Heart right ventricle (tissue), 16 donors: ENCODE data around the gene ADCY4. TPM values are rescaled to one million over a fixed set of nuclear protein-coding genes. Genes with fewer than 3 reads are reported as not detected.

Experiments
- ATAC-seq, 8 donors: fragments of 200-7000 bp; cut with Tn5 transposase; one replicate each; pipeline ENCODE4 v1.9.1; 2020; ENCODE audit warnings: mild to moderate bottlenecking in 8 of 8, moderate library complexity in 8 of 8, moderate number of reproducible peaks in 1 of 8
- DNase-seq, 2 donors: peaks; one replicate each; pipeline ENCODE4 v3.0.0-alpha.2; 2020
- H3K27ac ChIP-seq, 10 donors: fragments of 200-600 bp; sonication (generic) in 2 of 10; one replicate each; pipeline versions ENCODE4 v1.5.0 to v1.8.0; 2020 to 2022; ENCODE audit warnings: mild to moderate bottlenecking in 3 of 10
- H3K27me3 ChIP-seq, 7 donors: fragments of 200-600 bp; one replicate each; pipeline ENCODE4 v1.8.0; 2021 to 2022; ENCODE audit warnings: mild to moderate bottlenecking in 2 of 7
- H3K36me3 ChIP-seq, 9 donors: fragments of 200-600 bp; sonication (generic) in 1 of 9; one replicate each; pipeline versions ENCODE4 v1.5.0 to v1.8.0; 2020 to 2022; ENCODE audit warnings: mild to moderate bottlenecking in 2 of 9
- H3K4me1 ChIP-seq, 9 donors: fragments of 200-600 bp; sonication (generic) in 1 of 9; one replicate each; pipeline versions ENCODE4 v1.5.0 to v1.8.0; 2020 to 2022; ENCODE audit warnings: mild to moderate bottlenecking in 4 of 9
- H3K4me3 ChIP-seq, 10 donors: fragments of 200-600 bp; sonication (generic) in 2 of 10; one replicate each; pipeline versions ENCODE4 v1.5.0 to v1.8.0; 2020 to 2022; ENCODE audit warnings: mild to moderate bottlenecking in 7 of 10, moderate library complexity in 2 of 10
- H3K9me3 ChIP-seq, 11 donors: fragments of 200-600 bp in 10 of 11; sonication (generic) in 2 of 11; one replicate each; pipeline versions ENCODE4 v1.5.0 to v1.8.0; 2013 to 2022; ENCODE audit warnings: mild to moderate bottlenecking in 2 of 11, control low read depth in 1 of 11, moderate library complexity in 1 of 11
- CTCF ChIP-seq, 9 donors: fragments of 200-600 bp; sonication (generic) in 2 of 9; IDR thresholded peaks; one replicate each; pipeline versions ENCODE4 v1.5.0 to v1.8.0; 2021 to 2022; ENCODE audit warnings: antibody characterized with exemption in 9 of 9, mild to moderate bottlenecking in 5 of 9, moderate library complexity in 1 of 9
- WGBS, 2 donors: extraction: QIAGEN DNeasy Blood & Tissue Kit; methylation state at CpG; one replicate each; pipeline ENCODE4 v1.1.7; 2013; ENCODE audit warnings: inconsistent platforms in 1 of 2; 5-methylcytosine and 5-hydroxymethylcytosine counted together
- intact Hi-C, 10 donors: fragments of 100-400 bp; cut with DNase I; formaldehyde crosslinking; loops; one replicate each; pipeline versions ENCODE4 v1.11.1 to v1.14.2; 2022
- polyA plus RNA-seq, 2 donors: library from polyadenylated mRNA; stranded (reverse); fragments of 200-250 nt; gene quantifications; one replicate each; pipeline ENCODE4 v1.2.3, GENCODE V29; 2013
- total RNA-seq, 10 donors: library from RNA; stranded (reverse); fragmentation: NEBNext Ultra II Directional in 3 of 10; extraction: Animal tissue kit (Norgen Biotek cat#: 25700) in 3 of 10; gene quantifications; one replicate each; pipeline versions ENCODE4 v1.2.1 to v1.2.4, GENCODE V29; 2021 to 2023
- donor health status: Arrhythmogenic right ventricular cardiomyopathy.
- donor health status: ischemic (EF 13 %, LVEDD 7.1; RV severe dilation, severe dysfunction).
- donor health status: healthy with polysubstance abuse.
- donor health status: DM: no; HTN: yes; CAD: no.
- donor health status: DM: no; HTN: no; CAD: no.
- donor health status: ischemic (EF 25% LVEDD 6.9; RV normal size, moderate dysfunction).
- donor health status: ischemic (EF 25% LVEDD 5.7; RV mildly dilated, moderate dysfunction).
- donor health status: healthy.
- donor health status: DM: yes; HTN: yes; CAD: no.
- donor health status: Ischemic cardiomyopathy.
- donor health status: ischemic (EF 35%, LVEDD 5.7; RV mildly dilated, moderate dysfunction).
- donor health status: nonischemic (EF 11% LVEDD 7.7; RV severe dilation, severe dysfunction).
- donor health status: DM: yes; HTN: yes; CAD: no.
- donor health status: PGD.
- donor health status: ischemic (EF 29% LVEDD 5.4; RV normal size, mild dysfunction).
- donor health status: nonischemic (EF 23%, LVEDD 6.1; RV moderate dilation, normal function).

The ADCY4 gene
- total and polyA plus RNA-seq, 12 donors, result 17.4 to 104 (median 23.4) TPM

GRCh38 chr14:24363401-24363800, 28.5 kb upstream of the ADCY4 start:
- no peak for DNase-seq
- TF ChIP-seq CTCF (IDR thresholded peaks at IDR 0.05), result no peak
- no peak for ATAC-seq
- H3K27me3 ChIP-seq, result peaks cover 0 to 44% (median 6%) of the 10 kb centered on the region in 7 donors
- intact Hi-C loops, result loop anchor here in 2 of 10 donors (10.0 kb wide), 2 partner anchors 51 to 71 kb away; no protein-coding TSS in a partner anchor
- H3K4me3 ChIP-seq, result no peak overlapping the region
- WGBS, 2 donors, result 93 to 95% methylated on average over 5 of the region's 5 CpGs
- H3K36me3 ChIP-seq, result no peaks in the 10 kb centered on the region
- H3K4me1 ChIP-seq, result peaks cover 0 to 35% (median 25%) of the 10 kb centered on the region in 9 donors
- H3K27ac ChIP-seq, result no peak overlapping the region
- no peaks in the 10 kb centered on the region for H3K9me3 ChIP-seq

- no peaks in the 10 kb centered on the region for H3K36me3 ChIP-seq
- no peak overlapping the region for H3K27ac ChIP-seq
- H3K9me3 ChIP-seq, result no peaks in the 10 kb centered on the region
- H3K4me3 ChIP-seq, result no peak overlapping the region
- H3K27me3 ChIP-seq, result peaks cover 0 to 34% (median 3%) of the 10 kb centered on the region in 7 donors
- no peak for ATAC-seq
- no peak for DNase-seq
- H3K4me1 ChIP-seq, result peaks cover 0 to 28% (median 19%) of the 10 kb centered on the region in 9 donors
- WGBS, 2 donors, result 51 to 55% methylated on average over 2 of the region's 2 CpGs
- TF ChIP-seq CTCF (IDR thresholded peaks at IDR 0.05), result no peak
- intact Hi-C loops, result loop anchor here in 2 of 10 donors (10.0 kb wide), 2 partner anchors 52 to 72 kb away; no protein-coding TSS in a partner anchor
These were observed 27.5 kb upstream of the ADCY4 start for GRCh38 chr14:24362241-24362960.

GRCh38 chr14:24361326-24361725, 26.5 kb upstream of the ADCY4 start:
- Histone ChIP-seq H3K4me3 (no peak overlapping the region), H3K9me3 (no peaks in the 10 kb centered on the region), H3K27me3 (peaks cover 0 to 24% (median 0%) of the 10 kb centered on the region in 7 donors), H3K4me1 (peaks cover 0 to 17% (median 12%) of the 10 kb centered on the region in 9 donors), H3K36me3 (no peaks in the 10 kb centered on the region), H3K27ac (no peak overlapping the region)
- 72 to 78% methylated on average over 2 of the region's 2 CpGs for WGBS, 2 donors
- TF ChIP-seq CTCF (IDR thresholded peaks at IDR 0.05), result no peak
- intact Hi-C loops, result loop anchor here in 2 of 10 donors (10.0 kb wide), 2 partner anchors 53 to 73 kb away; no protein-coding TSS in a partner anchor
- DNase-seq, result no peak
- no peak for ATAC-seq

- H3K27me3 ChIP-seq, result peaks cover 0 to 13% (median 0%) of the 10 kb centered on the region in 7 donors
- no peak overlapping the region for H3K4me3 ChIP-seq
- WGBS, 2 donors, result 94 to 97% methylated on average over 3 of the region's 3 CpGs
- TF ChIP-seq CTCF (IDR thresholded peaks at IDR 0.05), result no peak
- ATAC-seq (no peak), DNase-seq (no peak)
- H3K9me3 ChIP-seq, result no peaks in the 10 kb centered on the region
- no peaks in the 10 kb centered on the region for H3K36me3 ChIP-seq
- intact Hi-C loops, result loop anchor here in 2 of 10 donors (10.0 kb wide), 2 partner anchors 55 to 75 kb away; no protein-coding TSS in a partner anchor
- no peak overlapping the region for H3K27ac ChIP-seq
- H3K4me1 ChIP-seq, result peaks cover 0 to 6% (median 5%) of the 10 kb centered on the region in 9 donors
These were observed 25.4 kb upstream of the ADCY4 start for GRCh38 chr14:24360281-24360680.
